Fibroblast of villous mesenchyme (primary cell): ENCODE measurements around the gene KLHL40. TPM values are rescaled to one million over a fixed set of nuclear protein-coding genes. Genes with fewer than 3 reads are reported as not detected.

Source experiments
- DNase-seq: peaks from one replicate; pipeline ENCODE4 v3.0.0-alpha.2; 2010; ENCODE audit warnings: low read depth
- H3K4me3 ChIP-seq: 2 replicates; pipeline ENCODE4 v1.5.1; 2011; ENCODE audit warnings: low read depth, mild to moderate bottlenecking, low read length
- CTCF ChIP-seq: IDR thresholded peaks from 2 replicates; pipeline ENCODE4 v1.5.1; 2012; ENCODE audit warnings: low read depth, mild to moderate bottlenecking, low read length; ENCODE audit not compliant: insufficient read depth
- total RNA-seq: library from RNA; depleted of rRNA; stranded (reverse); fragments of >200 nt; gene quantifications from 2 replicates; pipeline ENCODE4 v1.2.3, GENCODE V29; 2012

KLHL40 gene
- total RNA-seq, result not detected in 2 replicates

- no peak within 1 kb of the TSS for H3K4me3 ChIP-seq
- no peak for TF ChIP-seq CTCF
- DNase-seq, result no peak
Measured at GRCh38 chr3:42685363-42685881, at the start of gene KLHL40. Gene KLHL40 (plus strand): TSS chr3:42685537. CDS start chr3:42685619, 82 bp downstream.

DNA sequence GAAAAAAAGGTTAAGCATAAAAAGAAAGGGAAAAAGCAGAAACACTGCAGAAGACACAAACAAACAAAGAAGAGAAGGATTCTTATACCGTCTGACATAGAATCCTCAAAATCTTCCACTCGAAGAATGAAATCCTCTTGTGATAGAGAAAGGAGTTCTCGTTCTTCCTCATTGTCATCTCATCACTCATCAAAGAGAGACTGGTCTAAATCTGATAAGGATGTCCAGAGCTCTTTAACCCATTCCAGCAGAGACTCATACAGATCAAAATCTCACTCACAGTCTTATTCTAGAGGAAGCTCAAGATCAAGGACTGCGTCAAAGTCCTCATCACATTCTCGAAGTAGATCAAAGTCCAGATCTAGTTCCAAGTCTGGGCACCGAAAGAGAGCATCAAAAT lies 48.3 kb upstream of the KLHL40 start:
- DNase-seq, result no peak
- TF ChIP-seq CTCF, result no peak

DNA sequence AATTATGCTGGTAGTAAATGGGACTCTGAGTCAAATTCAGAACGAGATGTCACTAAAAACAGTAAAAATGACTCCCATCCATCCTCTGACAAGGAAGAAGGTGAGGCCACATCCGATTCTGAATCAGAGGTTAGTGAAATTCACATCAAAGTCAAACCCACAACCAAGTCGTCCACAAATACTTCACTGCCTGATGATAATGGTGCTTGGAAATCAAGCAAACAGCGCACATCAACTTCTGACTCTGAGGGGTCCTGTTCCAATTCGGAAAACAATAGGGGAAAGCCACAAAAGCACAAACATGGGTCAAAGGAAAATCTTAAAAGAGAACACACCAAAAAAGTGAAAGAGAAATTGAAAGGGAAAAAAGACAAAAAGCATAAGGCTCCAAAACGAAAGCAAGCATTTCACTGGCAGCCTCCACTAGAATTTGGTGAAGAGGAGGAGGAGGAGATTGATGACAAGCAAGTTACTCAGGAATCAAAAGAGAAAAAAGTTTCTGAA lies 46.9 kb upstream of the KLHL40 start:
- peak; percentile 40 for DNase-seq
- no peak for TF ChIP-seq CTCF
- no peak overlapping the region for H3K4me3 ChIP-seq

More for the DNA sequence above, 48.3 kb upstream of the KLHL40 start:
- H3K4me3 ChIP-seq, result no peak overlapping the region

GRCh38 chr3:42639192-42639591 lies 46.1 kb upstream of the KLHL40 start:
- DNase-seq, result no peak
- no peak for TF ChIP-seq CTCF
- H3K4me3 ChIP-seq, result no peak overlapping the region

- H3K4me3 ChIP-seq, result no peak overlapping the region
- TF ChIP-seq CTCF, result no peak
- no peak for DNase-seq
Measured at GRCh38 chr3:42640129-42640528, 45.2 kb upstream of the KLHL40 start.

GRCh38 chr3:42640771-42641370 lies 44.5 kb upstream of the KLHL40 start:
- no peak for DNase-seq
- no peak overlapping the region for H3K4me3 ChIP-seq
- TF ChIP-seq CTCF, result no peak
